KBM-7 (cell line): Measurements from ENCODE around the gene BLACAT1.
A peak's percentile ranks its signal among the peaks of the same experiment; 100 is the strongest.

Experiments
- DNase-seq: peaks from one replicate; pipeline ENCODE4 v3.0.0-alpha.2; 2015
- in situ Hi-C: fragments of 300-500 bp; cut with MboI; formaldehyde crosslinking; loops from 2 replicates; pipeline ENCODE4 v1.14.3; 2020; ENCODE audit warnings: low sequenced_read_pairs, low pct_unique_long_range_greater_than_20kb, mixed read lengths

Gene BLACAT1

DNA sequence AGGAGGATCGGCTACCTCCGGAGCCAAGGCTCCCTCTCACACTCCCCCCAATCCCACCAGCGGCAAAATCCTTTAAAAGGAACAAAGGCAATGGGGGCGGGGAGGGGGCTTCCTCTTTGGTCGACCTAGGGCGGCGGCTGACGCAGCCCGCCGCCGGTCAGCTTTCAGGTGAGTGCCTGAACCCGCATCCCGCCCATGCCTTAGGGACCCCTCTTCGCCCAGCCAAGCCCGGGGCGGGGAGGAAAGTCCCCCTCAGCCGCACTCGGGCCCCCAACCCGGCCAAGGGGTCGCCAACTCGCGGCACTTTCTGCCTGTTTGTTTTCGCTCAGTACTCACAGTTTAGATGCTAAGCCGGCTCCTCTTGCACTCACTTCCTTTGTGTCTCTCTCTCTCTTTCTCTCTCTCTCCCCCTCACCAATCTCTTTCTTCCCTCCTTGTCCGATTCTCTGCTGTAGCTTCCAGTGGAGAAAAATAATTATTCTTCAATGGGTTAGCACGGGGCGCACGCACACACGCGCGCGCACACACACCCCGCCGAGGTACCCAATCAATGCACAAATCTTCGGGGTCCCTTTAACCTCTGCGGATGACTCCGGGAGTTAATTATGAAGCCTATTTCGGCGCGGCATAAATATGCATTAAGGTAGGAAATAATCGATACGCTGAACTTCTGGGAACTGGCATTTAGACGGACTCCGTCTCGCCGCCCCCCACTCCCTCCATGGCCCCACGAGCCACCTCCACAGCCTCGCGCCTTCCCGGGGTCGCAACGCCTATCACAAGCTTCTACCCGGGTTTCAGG is at the start of gene BLACAT1:
Gene BLACAT1 (minus strand): TSS at position 465 of the 802 bp plus-strand sequence.
- in situ Hi-C loops: no loop called here
- DNase-seq: no peak

DNA sequence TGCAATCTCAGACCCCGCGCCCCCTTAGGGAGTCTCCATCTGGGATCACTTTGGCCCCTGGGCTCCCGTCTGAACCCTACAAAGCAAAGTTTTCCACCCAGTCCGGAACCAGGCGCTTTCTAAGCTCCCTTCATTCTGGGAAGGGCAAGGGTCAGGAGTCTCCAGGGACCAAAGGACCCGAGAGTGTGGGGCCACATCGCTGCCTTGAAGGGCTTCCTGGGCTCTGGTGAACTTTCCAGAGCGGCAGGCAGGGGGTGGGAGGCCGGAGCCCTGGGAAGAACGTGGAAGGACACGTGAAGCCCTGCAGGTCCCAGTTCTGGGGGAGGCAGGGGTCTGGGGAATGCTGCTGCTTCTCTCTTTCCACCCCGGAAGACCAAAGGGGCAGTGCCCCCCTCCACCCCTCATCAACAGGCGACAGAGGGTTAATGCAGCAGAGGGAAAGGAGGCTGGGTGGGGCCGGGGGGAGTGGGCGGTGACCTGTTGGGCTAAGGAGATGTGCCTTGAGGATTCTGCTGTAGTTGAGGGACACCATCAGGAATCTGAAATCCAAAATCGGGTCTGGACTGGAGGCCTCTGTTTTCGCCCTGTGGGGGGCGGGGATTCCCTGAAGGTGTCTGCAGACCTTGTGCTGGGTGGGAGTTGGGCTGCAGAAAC is 49.4 kb upstream of the BLACAT1 start:
- in situ Hi-C loops: no loop called here
- DNase-seq: no peak

DNA sequence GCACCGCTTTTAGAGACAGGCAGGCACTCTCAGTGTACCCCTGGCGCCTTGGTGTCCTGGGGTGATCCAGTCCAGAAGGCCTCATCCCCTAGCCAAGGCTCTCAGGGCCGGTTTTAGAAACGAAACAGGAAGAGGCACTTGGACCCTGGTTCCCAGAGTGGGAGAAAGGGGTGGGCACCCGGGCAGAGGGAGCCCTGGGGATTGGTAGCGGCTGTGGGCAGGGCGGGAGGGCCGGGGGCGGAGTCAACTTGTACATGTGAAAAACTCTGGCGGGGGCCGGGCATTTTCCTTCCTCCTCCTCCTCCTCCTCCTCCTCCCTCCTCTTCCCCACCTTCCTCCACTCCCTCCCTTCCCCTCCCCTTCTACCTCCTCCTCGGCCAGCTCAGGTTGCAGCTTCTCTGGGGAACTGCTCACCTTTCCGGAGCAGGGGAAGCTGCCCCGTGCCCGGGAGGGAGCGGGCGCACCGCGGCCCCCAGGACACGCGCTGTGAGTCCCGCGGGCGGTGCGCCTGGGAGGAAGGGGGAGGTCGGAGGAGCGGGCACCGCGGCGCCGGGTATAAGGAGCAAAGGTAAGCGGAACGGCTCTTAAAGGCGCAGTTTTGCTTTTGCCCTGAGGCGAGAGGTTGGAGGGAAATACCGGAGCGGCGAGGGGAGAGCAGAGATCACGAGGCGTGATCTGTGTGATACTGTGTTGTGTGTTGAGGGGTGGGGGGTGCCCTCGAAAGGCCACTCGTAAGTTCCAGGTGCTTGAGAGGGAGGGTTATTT is 48.6 kb upstream of the BLACAT1 start, which contains the start of gene CDK18:
Gene CDK18 (plus strand): TSS at position 359 of the 765 bp plus-strand sequence. CDS start 18,499 bp downstream, outside the sequence.
- in situ Hi-C loops: no loop called here

DNA sequence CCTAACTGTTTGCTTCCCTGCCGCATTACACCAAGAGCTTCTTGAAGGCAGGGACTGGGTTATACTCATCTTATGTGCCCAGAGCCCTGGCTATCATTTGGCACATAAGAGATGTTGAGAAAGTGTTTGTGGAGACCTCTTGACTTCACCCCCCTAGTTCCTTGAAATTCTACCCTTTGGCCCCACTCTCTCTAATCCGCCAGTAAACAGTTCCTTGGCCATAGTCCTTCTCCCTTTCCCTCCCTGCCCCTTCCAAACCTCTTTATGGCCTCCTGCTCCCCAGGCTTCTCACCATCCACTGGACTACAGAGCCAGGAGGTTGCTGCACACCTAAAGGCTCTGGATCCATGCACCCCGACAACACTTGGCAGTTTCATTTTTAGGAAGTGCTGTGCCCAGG is 47.1 kb upstream of the BLACAT1 start:
- in situ Hi-C loops: no loop called here
- no peak for DNase-seq

More for the DNA sequence above, 48.6 kb upstream of the BLACAT1 start, which contains the start of gene CDK18:
- peak; percentile 69 for DNase-seq

DNA sequence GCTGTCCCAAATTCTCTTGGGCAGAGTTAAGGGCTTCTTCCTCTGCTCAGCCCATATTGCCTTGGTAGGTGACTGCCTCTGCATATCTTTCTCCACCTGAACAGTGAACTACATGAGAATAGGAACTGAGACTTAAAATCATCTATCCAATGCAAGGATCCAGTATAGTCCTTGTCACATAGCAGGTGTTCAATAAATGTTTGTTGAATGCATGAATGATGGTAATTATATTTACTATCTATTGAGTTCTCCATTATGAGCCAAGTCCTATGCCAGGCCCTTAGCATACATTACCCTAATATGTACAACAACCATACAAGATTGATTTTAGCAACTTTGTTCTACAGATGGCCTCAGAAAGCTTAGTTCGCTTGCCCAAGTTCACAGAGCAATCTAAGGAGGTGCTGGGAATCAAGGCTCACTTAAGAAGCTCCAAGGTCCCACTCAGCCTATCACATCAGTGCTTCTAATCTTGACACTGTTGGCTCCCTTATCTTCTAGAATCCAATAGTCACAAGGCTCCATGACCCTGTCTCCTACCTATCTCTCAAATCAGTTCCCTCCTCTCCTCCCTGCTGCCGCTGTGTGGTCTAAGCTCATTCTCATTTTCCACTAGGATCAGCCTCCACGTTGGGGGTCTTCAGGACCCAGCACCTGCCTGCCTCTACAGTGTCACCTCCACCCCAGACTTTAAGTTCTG is 46.4 kb upstream of the BLACAT1 start:
- no peak for DNase-seq
- in situ Hi-C loops: no loop called here

DNA sequence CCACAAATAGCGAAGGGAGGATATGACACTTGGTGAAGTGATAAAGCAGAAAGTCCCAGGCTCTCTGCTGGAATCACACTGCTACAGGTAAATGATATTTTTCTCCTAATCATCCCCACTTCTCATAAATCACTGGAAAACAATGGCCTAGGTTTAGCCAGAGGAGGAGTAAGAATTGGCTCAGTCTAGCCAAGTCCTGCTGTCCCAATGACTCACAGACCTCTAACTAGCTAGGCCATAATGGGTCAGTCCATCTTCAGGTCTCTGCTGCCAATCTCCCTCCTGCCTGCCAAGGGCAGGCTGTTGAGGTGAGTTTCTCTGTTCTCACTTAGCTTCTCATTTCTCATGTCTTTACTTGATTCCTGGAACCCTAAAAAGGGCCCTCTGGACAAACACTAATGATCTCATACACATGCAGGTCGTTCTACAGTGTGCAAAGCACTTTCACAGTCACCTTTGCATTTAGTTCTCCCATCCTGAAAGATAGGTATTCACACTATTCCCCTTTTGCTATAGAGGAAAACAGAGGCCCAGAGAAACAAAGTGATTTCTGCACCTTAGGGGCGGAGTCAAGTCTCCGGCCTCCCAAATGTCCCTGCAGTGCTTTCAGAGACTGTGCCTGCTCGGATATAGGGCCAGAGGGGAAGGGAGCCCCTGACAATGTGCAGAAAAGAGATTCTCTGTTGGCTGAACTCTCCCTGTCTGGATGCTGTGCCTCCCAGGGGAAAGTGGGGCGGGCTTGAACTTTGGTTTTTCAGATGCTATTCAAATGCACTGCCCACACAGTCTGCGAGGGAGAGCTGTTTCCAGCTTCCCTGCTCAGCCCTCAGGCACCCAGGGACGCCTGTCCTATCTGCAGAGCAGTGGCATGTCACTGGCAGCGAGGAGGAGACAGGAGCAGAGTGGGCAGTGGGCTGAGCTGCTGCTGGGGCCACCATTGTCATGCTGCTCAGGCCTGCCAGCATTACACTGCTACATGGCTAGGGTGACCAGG is 44.7 kb upstream of the BLACAT1 start:
- in situ Hi-C loops: no loop called here
- no peak for DNase-seq

DNA sequence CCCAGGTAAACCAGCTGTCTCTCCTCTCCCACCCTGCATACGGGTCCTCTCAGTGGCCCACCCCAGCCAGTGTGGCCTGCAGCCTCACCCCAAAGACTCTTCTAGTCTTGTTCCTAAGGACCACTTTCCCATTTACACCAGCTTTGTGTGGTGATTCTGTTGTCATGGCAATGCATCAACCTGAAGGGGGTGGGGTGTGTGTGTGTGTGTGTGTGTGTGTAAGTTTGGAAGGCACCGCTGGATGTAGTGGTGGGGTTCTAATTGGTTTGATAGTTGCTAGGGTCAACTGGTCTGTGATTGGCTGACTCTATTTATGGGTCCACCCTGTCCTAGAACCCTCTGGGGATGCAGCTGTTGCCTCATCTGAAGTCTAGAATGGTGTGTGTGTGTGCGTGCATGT is 43.9 kb upstream of the BLACAT1 start:
- in situ Hi-C loops: no loop called here
- DNase-seq: no peak

DNA sequence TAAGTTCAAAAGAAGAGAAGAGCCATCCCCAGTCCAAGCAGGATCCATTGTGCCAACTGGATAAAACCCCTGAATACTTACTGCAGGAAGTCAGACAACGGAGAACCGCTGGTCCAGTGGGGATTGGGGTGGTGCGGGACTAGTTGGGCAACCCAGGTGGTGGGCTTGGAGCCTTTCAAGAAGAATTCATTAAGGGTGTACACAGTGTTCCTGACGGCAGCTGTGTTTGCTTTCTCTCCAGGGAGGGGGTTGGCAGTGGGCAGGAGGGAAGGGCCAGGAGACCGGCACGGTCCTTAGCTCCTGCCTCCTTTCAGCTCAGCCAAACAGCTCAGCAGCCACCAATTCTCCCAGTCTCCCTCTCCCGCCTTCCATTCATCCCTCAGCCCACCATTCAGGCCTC is 41.5 kb upstream of the BLACAT1 start:
- DNase-seq: no peak
- in situ Hi-C loops: no loop called here

DNA sequence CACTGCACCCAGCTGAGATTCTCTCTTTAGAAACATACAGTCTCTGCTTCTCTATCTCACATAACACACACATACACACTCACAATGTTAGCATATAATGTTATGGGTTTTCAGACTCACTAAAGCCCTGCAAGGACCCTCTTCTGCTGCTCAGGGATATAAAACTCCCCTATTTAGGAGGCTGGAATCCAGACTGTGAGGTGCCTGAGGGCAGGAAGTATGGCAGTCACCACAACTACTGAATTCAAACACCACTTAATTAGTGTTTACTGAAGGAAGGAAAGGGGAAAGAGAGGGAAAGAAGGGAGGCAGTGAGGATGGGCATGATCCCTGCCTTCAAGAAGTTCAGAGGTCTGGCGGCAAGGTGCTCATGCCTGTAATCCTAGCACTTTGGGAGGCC is 40.8 kb upstream of the BLACAT1 start:
- in situ Hi-C loops: no loop called here
- no peak for DNase-seq

DNA sequence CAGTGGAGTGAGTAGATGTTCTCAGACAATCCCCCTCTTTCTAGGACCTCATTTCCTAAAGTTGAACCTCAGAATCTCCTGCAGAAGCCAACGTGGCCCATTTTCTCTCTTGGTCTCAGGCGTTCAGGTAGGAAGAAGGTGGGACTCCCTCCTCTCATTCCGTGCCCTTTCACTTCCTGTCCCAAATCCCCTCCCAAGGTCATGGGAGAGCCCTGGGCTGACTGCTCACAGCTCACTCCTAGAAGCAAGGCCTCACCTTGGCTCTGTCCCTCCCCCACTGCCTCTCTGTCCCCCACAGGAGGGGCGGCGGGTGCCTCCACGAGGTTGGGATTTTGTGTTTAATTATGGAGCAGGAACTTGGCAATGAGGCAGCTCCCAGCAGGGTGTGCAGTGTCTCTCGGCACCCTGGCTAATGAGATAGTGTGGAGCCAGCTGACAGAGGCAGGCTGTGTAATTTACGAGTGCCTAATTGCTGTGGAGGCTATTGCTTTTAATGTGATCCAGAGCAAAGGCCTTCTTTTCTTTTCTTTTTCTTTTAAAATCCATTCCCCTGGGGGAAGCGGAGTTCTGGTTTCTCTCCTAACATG is 39.5 kb upstream of the BLACAT1 start:
- in situ Hi-C loops: no loop called here
- no peak for DNase-seq

DNA sequence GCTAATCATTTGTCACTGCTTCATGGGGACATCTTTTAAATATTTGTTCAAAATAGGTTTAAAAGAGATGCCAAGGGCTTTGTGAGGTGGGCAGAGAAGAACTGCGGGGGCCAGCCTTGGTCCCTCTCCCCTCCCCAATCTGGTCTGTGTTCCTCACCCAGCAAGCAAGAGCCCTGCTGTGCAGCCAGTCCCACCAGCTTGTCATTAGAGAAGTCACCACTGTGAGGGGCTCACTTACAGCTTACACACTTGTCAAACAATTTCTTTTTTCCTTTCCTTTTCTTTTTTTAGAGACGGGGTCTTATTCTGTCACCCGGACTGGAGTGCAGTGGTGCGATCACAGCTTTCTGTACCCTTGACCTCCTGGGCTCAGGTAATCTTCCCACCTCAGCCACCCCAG is 38.3 kb upstream of the BLACAT1 start:
- DNase-seq: no peak
- in situ Hi-C loops: no loop called here

DNA sequence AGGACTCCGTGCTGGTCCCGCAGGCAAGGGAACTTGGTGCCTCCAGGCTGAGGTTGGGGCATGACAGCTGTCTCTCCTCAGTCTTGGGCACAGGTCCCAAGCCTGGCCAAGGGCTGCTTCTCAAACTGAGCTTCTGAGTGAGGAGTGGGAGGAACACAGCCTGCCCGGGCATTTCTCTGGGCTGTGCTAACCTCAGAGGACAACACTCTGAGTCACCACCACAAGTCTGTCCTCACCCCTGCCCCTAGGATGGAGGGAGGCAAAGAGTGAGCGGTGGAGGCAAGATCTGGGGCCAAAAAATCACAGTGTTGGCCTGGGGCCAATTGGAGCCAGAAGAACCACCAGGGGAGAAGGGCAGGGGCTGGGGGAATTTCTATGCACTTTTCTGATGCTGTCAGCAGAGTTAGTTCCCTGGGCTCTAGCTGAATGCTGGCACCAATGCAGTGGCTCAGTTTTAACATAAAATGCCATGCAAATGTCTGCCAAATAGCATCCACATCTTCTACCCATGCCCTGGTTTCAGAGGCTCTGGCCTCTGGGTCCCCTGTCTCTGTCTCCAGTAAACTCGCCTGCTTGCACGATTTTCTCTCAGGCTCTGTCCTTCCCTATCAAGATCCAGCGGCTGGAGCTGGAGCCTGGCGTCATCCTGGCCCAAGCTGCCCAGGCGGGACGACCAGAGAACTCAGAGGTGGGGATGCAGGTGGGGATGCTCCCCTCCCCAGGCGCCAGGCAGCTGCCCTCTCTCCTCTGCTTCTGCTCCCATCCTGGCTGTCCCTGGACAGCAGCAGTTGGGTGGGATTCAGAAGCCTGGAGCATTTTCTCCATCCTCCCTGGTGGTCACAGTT is 37.6 kb upstream of the BLACAT1 start:
- peak; percentile 26 for DNase-seq
- in situ Hi-C loops: no loop called here

DNA sequence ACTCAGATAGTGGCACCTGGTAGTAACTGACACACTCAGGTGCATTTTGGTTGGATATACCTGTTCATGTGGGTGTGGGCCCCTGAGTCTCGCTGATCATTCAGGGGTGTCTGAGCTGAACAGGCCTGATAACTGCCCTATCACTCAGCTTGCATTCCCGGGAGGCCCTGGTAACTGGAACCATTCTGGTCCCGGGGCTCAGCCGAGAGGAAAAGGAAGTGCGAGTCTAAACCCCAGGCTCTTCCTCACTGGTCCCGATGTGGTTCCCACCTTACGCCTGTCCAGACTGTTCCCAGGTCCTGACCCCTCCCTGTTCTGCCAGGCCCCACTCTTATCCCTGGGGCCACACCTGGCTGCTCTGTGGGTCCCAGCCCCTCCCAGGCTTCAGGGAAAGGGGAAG is 36.9 kb upstream of the BLACAT1 start:
- DNase-seq: no peak
- in situ Hi-C loops: no loop called here

DNA sequence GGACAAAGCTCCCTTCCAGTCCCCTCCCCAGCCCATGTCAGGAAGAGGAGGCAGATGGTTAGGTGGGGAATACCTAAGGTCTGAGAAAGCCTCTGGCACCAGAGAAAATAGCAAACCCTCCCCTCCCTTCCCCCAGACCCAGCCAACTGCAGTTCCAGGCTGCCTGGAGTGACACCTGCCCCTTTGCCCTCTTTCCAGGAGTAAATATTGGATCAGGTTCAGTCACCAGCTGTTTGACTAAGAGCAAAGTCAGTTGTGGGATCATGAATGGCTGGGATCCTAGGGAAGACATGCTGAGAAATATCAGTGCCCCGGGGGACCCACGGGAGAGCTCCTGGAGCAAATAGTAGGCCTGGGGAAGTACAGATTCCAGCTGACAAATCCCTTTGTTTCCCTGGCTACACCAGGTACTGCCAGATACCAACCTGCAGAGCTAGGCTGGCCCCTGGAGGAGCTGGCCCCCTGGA is 36.4 kb upstream of the BLACAT1 start:
- DNase-seq: no peak
- in situ Hi-C loops: no loop called here

DNA sequence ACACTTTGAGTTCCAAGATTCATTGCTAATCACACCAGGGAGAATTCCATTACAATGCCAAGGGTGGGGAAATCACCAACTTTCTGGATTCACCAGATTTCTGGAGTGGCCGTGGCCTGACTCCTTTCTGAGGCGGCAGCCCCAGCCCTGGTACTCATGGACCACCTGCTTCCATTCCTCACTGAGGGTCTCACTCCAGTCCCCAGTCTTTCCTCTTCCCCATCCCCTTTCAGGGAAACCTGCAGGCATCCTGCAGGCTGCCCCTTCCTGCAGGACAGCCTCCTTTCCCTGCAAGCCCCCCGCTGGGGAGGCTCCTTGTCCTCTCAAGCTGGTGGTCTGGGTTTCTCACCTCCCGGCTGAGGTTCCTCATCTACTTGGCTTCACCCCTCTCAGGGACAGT is 35.9 kb upstream of the BLACAT1 start:
- in situ Hi-C loops: no loop called here
- no peak for DNase-seq

DNA sequence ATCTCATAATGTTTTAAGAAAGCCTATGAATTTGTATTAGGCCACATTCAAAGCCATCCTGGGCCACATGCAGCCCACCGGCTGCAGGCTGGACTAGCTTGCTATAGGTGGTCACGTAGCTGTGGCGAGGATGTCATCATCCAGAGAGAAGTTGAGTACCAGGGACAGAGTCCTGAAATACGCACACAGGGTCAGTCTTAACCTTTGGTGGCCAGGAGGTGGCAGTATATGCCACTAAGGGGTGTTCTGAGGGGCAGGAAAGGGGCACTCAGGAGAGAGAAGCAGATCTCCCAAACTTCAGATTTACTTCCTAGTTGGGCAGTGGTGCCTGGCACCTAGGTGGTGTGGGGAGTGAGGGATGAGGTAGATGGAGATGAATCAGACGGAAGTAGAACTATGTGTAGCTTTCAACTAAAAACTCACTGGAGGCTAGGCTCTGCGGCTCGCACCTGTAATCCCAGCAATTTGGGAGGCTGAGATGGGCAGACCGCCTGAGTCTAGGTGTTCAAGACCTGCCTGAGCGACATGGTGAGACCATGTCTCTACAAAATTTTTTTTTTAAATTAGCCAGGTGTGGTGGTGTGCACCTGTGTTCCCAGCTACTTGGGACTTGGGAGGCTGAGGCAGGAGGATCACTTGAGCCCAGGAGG is 32.4 kb upstream of the BLACAT1 start:
- DNase-seq: peak; percentile 70
- in situ Hi-C loops: no loop called here
